SK-N-SH (cell line): Measurements from ENCODE around the gene OPRPN. TPM values are rescaled to one million over a fixed set of nuclear protein-coding genes. Genes with fewer than 3 reads are reported as not detected.

Experiments
- CTCF ChIA-PET: fragments of 300-600, 350-600 bp; formaldehyde crosslinking; extraction: SDS; loops from one replicate; lab custom pipeline; 2021; lab: Yijun Ruan, JAX
- POLR2A ChIA-PET: fragments of 350-600 bp; sonication (Branson Sonifier 250); formaldehyde crosslinking; extraction: SDS; loops from one replicate; lab custom pipeline; 2020; ENCODE audit warnings: antibody characterized with exemption, inconsistent platforms; lab: Yijun Ruan, JAX
- DNase-seq: peaks from one replicate; pipeline ENCODE4 v3.0.0; 2012
- H2AFZ ChIP-seq: fragments of 200-600 bp; sonication (generic); 2 replicates; pipeline ENCODE4 v1.8.1; 2016; ENCODE audit warnings: antibody characterized with exemption, mild to moderate bottlenecking, low read depth
- H3F3A ChIP-seq: fragments of 200-600 bp; sonication (generic); replicated peaks from 2 replicates; pipeline ENCODE3; 2016; ENCODE audit warnings: antibody characterized with exemption, mild to moderate bottlenecking; ENCODE audit not compliant: insufficient read depth
- H3K27ac ChIP-seq, 2 experiments: fragments of 200-500 bp in 1 of 2; fragments of 200-600 bp in 1 of 2; sonication (Bioruptor generic) in 1 of 2; sonication (generic), shearing (Covaris generic) in 1 of 2; 2 replicates each; pipeline versions ENCODE4 v1.5.1 to v1.6.1; 2014 to 2016; ENCODE audit warnings: low read depth in 2 of 2, inconsistent platforms in 1 of 2, low read length in 1 of 2, mild to moderate bottlenecking in 1 of 2, mixed read lengths in 1 of 2
- H3K27me3 ChIP-seq: fragments of 200-600 bp; sonication (generic), shearing (Covaris generic); 2 replicates; pipeline ENCODE4 v1.6.1; 2016; ENCODE audit warnings: mixed run types; ENCODE audit not compliant: insufficient read depth
- H3K36me3 ChIP-seq, 2 experiments: fragments of 200-500 bp in 1 of 2; fragments of 200-600 bp in 1 of 2; sonication (Bioruptor generic) in 1 of 2; sonication (generic) in 1 of 2; replicated peaks in 1 of 2; 2 replicates each; pipeline versions ENCODE3 to v1.5.1; 2014 to 2016; ENCODE audit warnings: low read length in 1 of 2, mild to moderate bottlenecking in 1 of 2; ENCODE audit not compliant: insufficient read depth in 2 of 2, control insufficient read depth in 1 of 2
- H3K4me1 ChIP-seq, 2 experiments: fragments of 200-500 bp in 1 of 2; fragments of 200-600 bp in 1 of 2; sonication (Bioruptor generic) in 1 of 2; sonication (generic), shearing (Covaris generic) in 1 of 2; 2 replicates each; pipeline versions ENCODE4 v1.5.1 to v1.6.1; 2014 to 2016; ENCODE audit warnings: low read depth in 1 of 2, low read length in 1 of 2, mixed run types in 1 of 2; ENCODE audit not compliant: insufficient read depth in 2 of 2, control insufficient read depth in 1 of 2
- H3K4me2 ChIP-seq: fragments of 200-600 bp; sonication (generic), shearing (Covaris generic); 2 replicates; pipeline ENCODE4 v1.6.1; 2017; ENCODE audit warnings: mixed run types
- H3K4me3 ChIP-seq, 2 experiments: fragments of 200-500 bp in 1 of 2; fragments of 200-600 bp in 1 of 2; sonication (Bioruptor generic) in 1 of 2; sonication (generic), shearing (Covaris generic) in 1 of 2; 2 replicates each; pipeline versions ENCODE4 v1.5.1 to v1.8.1; 2014 to 2016; ENCODE audit warnings: low read depth in 2 of 2, inconsistent platforms in 1 of 2, low read length in 1 of 2, mild to moderate bottlenecking in 1 of 2, mixed read lengths in 1 of 2, moderate library complexity in 1 of 2
- H3K79me2 ChIP-seq: fragments of 200-600 bp; sonication (generic); 2 replicates; pipeline ENCODE4 v1.8.1; 2017; ENCODE audit warnings: mild to moderate bottlenecking; ENCODE audit not compliant: insufficient read depth
- H3K9ac ChIP-seq: fragments of 200-600 bp; sonication (generic); 2 replicates; pipeline ENCODE4 v1.6.1; 2017; ENCODE audit warnings: mixed run types
- H3K9me2 ChIP-seq: fragments of 200-600 bp; sonication (generic); 2 replicates; pipeline ENCODE4 v1.6.1; 2017; ENCODE audit warnings: mixed run types
- H3K9me3 ChIP-seq: fragments of 200-600 bp; sonication (generic); 2 replicates; pipeline ENCODE4 v1.6.1; 2017; ENCODE audit warnings: mixed run types, mild to moderate bottlenecking, moderate library complexity
- H4K20me1 ChIP-seq: fragments of 200-600 bp; sonication (generic); 2 replicates; pipeline ENCODE4 v1.6.1; 2017; ENCODE audit warnings: mild to moderate bottlenecking, mixed run types; ENCODE audit not compliant: insufficient read depth
- ELF1 ChIP-seq: IDR thresholded peaks from 2 replicates; pipeline ENCODE4 v1.4.0; 2012
- EP300 ChIP-seq, 2 experiments: IDR thresholded peaks; 2 replicates each; pipeline versions ENCODE4 v1.4.0 to v1.6.1; 2012; ENCODE audit warnings: borderline replicate concordance in 1 of 2, low read depth in 1 of 2, low read length in 1 of 2
- EZH2phosphoT487 ChIP-seq: fragments of 200-600 bp; sonication (generic); IDR thresholded peaks from 2 replicates; pipeline ENCODE4 v1.6.1; 2017; ENCODE audit warnings: low read depth, mixed run types, mild to moderate bottlenecking, antibody characterized with exemption, moderate library complexity, borderline replicate concordance
- FOXJ3 ChIP-seq: sonication (generic); formaldehyde crosslinking; IDR thresholded peaks from 2 replicates; pipeline ENCODE4 v1.5.1; 2020; ENCODE audit warnings: mild to moderate bottlenecking, missing genetic modification reagents
- MEF2A ChIP-seq: IDR thresholded peaks from 2 replicates; pipeline ENCODE4 v1.4.0; 2012; ENCODE audit warnings: low read depth, borderline replicate concordance
- MXI1 ChIP-seq: IDR thresholded peaks from 2 replicates; pipeline ENCODE4 v1.6.1; 2012; ENCODE audit warnings: mild to moderate bottlenecking, low read depth, low read length, improper control_type of control experiment
- NFIC ChIP-seq: IDR thresholded peaks from 2 replicates; pipeline ENCODE4 v1.4.0; 2012; ENCODE audit warnings: borderline replicate concordance
- POLR2AphosphoS5 ChIP-seq: IDR thresholded peaks from 2 replicates; pipeline ENCODE4 v1.6.1; 2012; ENCODE audit warnings: low read depth, low read length
- RCOR1 ChIP-seq: fragments of 150-350 bp; IDR thresholded peaks from 2 replicates; pipeline ENCODE4 v1.6.1; 2017; ENCODE audit warnings: antibody characterized with exemption, low read length
- RFX5 ChIP-seq: IDR thresholded peaks from 2 replicates; pipeline ENCODE4 v1.6.1; 2012; ENCODE audit warnings: mild to moderate bottlenecking, improper control_type of control experiment, low read length
- SIN3A ChIP-seq: IDR thresholded peaks from 2 replicates; pipeline ENCODE4 v1.6.1; 2012; ENCODE audit warnings: low read depth, mild to moderate bottlenecking, low read length, moderate library complexity, borderline replicate concordance
- TCF12 ChIP-seq: IDR thresholded peaks from 2 replicates; pipeline ENCODE4 v1.4.0; 2012
- YY1 ChIP-seq: IDR thresholded peaks from 2 replicates; pipeline ENCODE4 v1.4.0; 2012; ENCODE audit warnings: low read depth, mild to moderate bottlenecking
- WGBS: methylation state at CpG from one replicate; pipeline ENCODE4 v1.1.6; 2017; ENCODE audit warnings: low lambda C conversion rate; 5-methylcytosine and 5-hydroxymethylcytosine counted together
- polyA plus RNA-seq, 3 experiments: library from polyadenylated mRNA; depleted of rRNA; stranded (reverse); fragments of >200 nt; gene quantifications; 2 replicates each; pipeline ENCODE4 v1.2.3, GENCODE V29; 2012
- TF ChIP-seq, protein P1 (sequence below): fragments of 150-350 bp; IDR thresholded peaks from 2 replicates; pipeline ENCODE4 v1.6.1; 2016; ENCODE audit warnings: mild to moderate bottlenecking, low read depth, low read length
- TF ChIP-seq, protein P2 (sequence below): fragments of 150-350 bp; IDR thresholded peaks from 2 replicates; pipeline ENCODE4 v1.6.1; 2017; ENCODE audit warnings: antibody characterized with exemption, low read length, low read depth, borderline replicate concordance
- TF ChIP-seq, protein P3 (sequence below): IDR thresholded peaks from 2 replicates; pipeline ENCODE4 v1.4.0; 2012; ENCODE audit warnings: low read depth, borderline replicate concordance
- TF ChIP-seq, protein P4 (sequence below): IDR thresholded peaks from 2 replicates; pipeline ENCODE4 v1.6.1; 2012; ENCODE audit warnings: mild to moderate bottlenecking, low read depth, low read length, moderate library complexity
- TF ChIP-seq, protein P5 (sequence below): fragments of 200-600 bp; sonication (generic); IDR thresholded peaks from 2 replicates; pipeline ENCODE4 v1.6.1; 2017; ENCODE audit warnings: antibody characterized with exemption, mild to moderate bottlenecking, moderate library complexity

Gene OPRPN
- polyA plus RNA-seq, 1 of the 3 experiments (the other 2 are of a cell fraction), result not detected

DNA sequence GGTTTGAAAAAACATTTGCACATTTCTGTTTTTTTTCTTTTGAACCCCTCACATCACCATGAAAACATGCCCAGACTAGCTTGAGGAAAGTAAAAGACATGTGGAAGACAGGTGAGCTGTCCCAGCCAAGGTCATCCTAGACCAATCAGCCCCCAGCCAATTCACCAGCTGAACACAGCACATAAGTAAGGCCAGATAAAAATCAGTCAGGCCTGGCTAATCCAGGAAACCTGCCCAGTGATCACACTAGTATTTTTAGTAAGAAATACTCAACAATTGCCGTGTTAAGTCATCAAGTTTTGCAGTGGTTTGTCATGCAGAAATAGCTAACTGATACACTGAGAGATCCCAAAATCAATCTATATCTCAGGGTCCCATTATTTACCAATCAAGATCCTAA lies 41.6 kb upstream of the OPRPN start:
- Histone ChIP-seq H3K9ac (no peak overlapping the region), H3K4me1 (no peaks in the 10 kb centered on the region), H3K27me3 (no peaks in the 10 kb centered on the region), H3K9me2 (no peaks in the 10 kb centered on the region), H3K27ac (no peak overlapping the region), H3K4me2 (no peak overlapping the region), H3K36me3 (no peaks in the 10 kb centered on the region), H4K20me1 (no peaks in the 10 kb centered on the region), H3K79me2 (no peaks in the 10 kb centered on the region), H3K9me3 (no peaks in the 10 kb centered on the region), H3K4me3 (no peak overlapping the region), H3F3A (no peaks in the 10 kb centered on the region), H2AFZ (no peak overlapping the region)
- POLR2A ChIA-PET, result no interaction called here
- CTCF ChIA-PET, result no interaction called here
- DNase-seq, result no peak
- 0% methylated on average over 1 of the region's 1 CpG for WGBS
- TF ChIP-seq ELF1 (no peak), FOXJ3 (CRISPR knock-in tag) (no peak), MEF2A (no peak), POLR2AphosphoS5 (no peak), YY1 (no peak), NFIC (no peak), RFX5 (no peak), EZH2phosphoT487 (no peak), TCF12 (no peak)
- TF ChIP-seq, protein P1, sequence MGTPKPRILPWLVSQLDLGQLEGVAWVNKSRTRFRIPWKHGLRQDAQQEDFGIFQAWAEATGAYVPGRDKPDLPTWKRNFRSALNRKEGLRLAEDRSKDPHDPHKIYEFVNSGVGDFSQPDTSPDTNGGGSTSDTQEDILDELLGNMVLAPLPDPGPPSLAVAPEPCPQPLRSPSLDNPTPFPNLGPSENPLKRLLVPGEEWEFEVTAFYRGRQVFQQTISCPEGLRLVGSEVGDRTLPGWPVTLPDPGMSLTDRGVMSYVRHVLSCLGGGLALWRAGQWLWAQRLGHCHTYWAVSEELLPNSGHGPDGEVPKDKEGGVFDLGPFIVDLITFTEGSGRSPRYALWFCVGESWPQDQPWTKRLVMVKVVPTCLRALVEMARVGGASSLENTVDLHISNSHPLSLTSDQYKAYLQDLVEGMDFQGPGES, result no peak
- TF ChIP-seq, protein P2, sequence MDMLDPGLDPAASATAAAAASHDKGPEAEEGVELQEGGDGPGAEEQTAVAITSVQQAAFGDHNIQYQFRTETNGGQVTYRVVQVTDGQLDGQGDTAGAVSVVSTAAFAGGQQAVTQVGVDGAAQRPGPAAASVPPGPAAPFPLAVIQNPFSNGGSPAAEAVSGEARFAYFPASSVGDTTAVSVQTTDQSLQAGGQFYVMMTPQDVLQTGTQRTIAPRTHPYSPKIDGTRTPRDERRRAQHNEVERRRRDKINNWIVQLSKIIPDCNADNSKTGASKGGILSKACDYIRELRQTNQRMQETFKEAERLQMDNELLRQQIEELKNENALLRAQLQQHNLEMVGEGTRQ, result no peak
- TF ChIP-seq, protein P3, sequence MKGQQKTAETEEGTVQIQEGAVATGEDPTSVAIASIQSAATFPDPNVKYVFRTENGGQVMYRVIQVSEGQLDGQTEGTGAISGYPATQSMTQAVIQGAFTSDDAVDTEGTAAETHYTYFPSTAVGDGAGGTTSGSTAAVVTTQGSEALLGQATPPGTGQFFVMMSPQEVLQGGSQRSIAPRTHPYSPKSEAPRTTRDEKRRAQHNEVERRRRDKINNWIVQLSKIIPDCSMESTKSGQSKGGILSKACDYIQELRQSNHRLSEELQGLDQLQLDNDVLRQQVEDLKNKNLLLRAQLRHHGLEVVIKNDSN, result no peak

DNA sequence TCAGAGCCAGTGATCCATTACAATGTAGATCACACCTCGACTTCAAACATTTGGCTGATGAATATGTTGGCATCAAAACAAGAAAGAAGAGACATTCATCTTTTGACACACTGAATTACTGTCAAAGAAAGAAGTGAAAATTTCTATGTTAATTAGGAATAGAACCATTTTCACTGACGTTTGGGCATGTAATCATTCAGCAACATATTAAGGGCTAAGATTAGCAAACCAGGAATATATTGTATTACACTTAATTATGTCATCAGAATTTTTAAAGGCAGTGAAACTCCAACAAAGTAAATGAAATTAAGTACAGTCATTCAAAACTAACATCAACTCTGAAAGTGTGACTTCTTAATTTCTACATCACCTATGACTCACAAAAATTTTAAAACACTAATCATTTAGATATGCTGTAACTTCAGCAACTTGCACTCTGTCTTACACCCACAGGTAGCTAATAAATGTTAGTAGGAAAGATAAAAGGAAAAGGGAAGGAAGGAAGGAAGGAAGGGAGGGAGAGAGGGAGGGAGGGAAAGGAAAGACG lies 38.6 kb upstream of the OPRPN start:
- Histone ChIP-seq H3K36me3 (no peaks in the 10 kb centered on the region), H3K9me3 (no peaks in the 10 kb centered on the region), H3K4me1 (no peaks in the 10 kb centered on the region), H3K9ac (no peak overlapping the region), H3F3A (no peaks in the 10 kb centered on the region), H3K4me2 (no peak overlapping the region), H3K27me3 (no peaks in the 10 kb centered on the region), H3K4me3 (no peak overlapping the region), H3K79me2 (no peaks in the 10 kb centered on the region), H4K20me1 (no peaks in the 10 kb centered on the region), H3K27ac (no peak overlapping the region), H2AFZ (no peak overlapping the region), H3K9me2 (no peaks in the 10 kb centered on the region)
- ChIA-PET POLR2A (no interaction called here), CTCF (no interaction called here)
- WGBS, result 2% methylated on average over 3 of the region's 3 CpGs
- no peak for DNase-seq
- TF ChIP-seq TCF12 (no peak), SIN3A (no peak), EP300 (IDR thresholded peaks at IDR 0.05; ENCODE audit: borderline replicate concordance in 1 of 2, low read depth in 1 of 2, low read length in 1 of 2) (no peak), ELF1 (no peak), RCOR1 (no peak), MXI1 (no peak)
- TF ChIP-seq, protein P3, result no peak
- TF ChIP-seq, protein P4, sequence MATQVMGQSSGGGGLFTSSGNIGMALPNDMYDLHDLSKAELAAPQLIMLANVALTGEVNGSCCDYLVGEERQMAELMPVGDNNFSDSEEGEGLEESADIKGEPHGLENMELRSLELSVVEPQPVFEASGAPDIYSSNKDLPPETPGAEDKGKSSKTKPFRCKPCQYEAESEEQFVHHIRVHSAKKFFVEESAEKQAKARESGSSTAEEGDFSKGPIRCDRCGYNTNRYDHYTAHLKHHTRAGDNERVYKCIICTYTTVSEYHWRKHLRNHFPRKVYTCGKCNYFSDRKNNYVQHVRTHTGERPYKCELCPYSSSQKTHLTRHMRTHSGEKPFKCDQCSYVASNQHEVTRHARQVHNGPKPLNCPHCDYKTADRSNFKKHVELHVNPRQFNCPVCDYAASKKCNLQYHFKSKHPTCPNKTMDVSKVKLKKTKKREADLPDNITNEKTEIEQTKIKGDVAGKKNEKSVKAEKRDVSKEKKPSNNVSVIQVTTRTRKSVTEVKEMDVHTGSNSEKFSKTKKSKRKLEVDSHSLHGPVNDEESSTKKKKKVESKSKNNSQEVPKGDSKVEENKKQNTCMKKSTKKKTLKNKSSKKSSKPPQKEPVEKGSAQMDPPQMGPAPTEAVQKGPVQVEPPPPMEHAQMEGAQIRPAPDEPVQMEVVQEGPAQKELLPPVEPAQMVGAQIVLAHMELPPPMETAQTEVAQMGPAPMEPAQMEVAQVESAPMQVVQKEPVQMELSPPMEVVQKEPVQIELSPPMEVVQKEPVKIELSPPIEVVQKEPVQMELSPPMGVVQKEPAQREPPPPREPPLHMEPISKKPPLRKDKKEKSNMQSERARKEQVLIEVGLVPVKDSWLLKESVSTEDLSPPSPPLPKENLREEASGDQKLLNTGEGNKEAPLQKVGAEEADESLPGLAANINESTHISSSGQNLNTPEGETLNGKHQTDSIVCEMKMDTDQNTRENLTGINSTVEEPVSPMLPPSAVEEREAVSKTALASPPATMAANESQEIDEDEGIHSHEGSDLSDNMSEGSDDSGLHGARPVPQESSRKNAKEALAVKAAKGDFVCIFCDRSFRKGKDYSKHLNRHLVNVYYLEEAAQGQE, result no peak
- TF ChIP-seq, protein P5, sequence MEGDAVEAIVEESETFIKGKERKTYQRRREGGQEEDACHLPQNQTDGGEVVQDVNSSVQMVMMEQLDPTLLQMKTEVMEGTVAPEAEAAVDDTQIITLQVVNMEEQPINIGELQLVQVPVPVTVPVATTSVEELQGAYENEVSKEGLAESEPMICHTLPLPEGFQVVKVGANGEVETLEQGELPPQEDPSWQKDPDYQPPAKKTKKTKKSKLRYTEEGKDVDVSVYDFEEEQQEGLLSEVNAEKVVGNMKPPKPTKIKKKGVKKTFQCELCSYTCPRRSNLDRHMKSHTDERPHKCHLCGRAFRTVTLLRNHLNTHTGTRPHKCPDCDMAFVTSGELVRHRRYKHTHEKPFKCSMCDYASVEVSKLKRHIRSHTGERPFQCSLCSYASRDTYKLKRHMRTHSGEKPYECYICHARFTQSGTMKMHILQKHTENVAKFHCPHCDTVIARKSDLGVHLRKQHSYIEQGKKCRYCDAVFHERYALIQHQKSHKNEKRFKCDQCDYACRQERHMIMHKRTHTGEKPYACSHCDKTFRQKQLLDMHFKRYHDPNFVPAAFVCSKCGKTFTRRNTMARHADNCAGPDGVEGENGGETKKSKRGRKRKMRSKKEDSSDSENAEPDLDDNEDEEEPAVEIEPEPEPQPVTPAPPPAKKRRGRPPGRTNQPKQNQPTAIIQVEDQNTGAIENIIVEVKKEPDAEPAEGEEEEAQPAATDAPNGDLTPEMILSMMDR, result no peak
